ENCODE measurements around the gene UCN3. TPM values are rescaled to one million over a fixed set of nuclear protein-coding genes. Genes with fewer than 3 reads are reported as not detected.

The UCN3 gene
- polyA plus RNA-seq, 3 donors: not detected

- Mint-ChIP-seq H3K27me3 (ENCODE audit: low read depth in 3 of 3) (peaks cover 3 to 9% (median 6%) of the 10 kb centered on the region in 3 donors), H3K27ac (peak overlapping the region in 1 of 7 donors; percentile 14), H3K36me3 (no peaks in the 10 kb centered on the region), H3K4me3 (no peak overlapping the region), H3K9me3 (peaks cover 2 to 20% (median 7%) of the 10 kb centered on the region in 7 donors), H3K4me1 (no peaks in the 10 kb centered on the region)
- Histone ChIP-seq H3K27me3 (ENCODE audit: control insufficient read depth in 2 of 2, insufficient read depth in 2 of 2, low read length in 2 of 2) (no peaks in the 10 kb centered on the region), H2AFZ (ENCODE audit: insufficient read depth, low read depth, low read length, poor library complexity, severe bottlenecking) (no peak overlapping the region), H4K20me1 (ENCODE audit: insufficient read depth, low read length) (no peaks in the 10 kb centered on the region), H3K27ac (ENCODE audit: low read depth in 1 of 2, low read length in 2 of 2) (no peak overlapping the region), H3K9me3 (replicated peaks in 1 of 2; ENCODE audit: control insufficient read depth in 1 of 2, insufficient read depth in 1 of 2, low read length in 2 of 2) (no peaks in the 10 kb centered on the region), H3K79me2 (ENCODE audit: insufficient read depth, low read length) (no peaks in the 10 kb centered on the region), H3K4me1 (ENCODE audit: control insufficient read depth in 1 of 2, insufficient read depth in 2 of 2, low read length in 2 of 2) (no peaks in the 10 kb centered on the region), H3K36me3 (replicated peaks in 1 of 2; ENCODE audit: control insufficient read depth in 1 of 2, insufficient read depth in 2 of 2, low read length in 2 of 2) (no peaks in the 10 kb centered on the region), H3K9ac (ENCODE audit: insufficient read depth, low read length, poor library complexity, severe bottlenecking) (no peak overlapping the region), H3K4me2 (replicated peaks; ENCODE audit: extremely low read depth, low read length, poor library complexity, severe bottlenecking) (no peak overlapping the region), H3K4me3 (replicated peaks in 1 of 3; ENCODE audit: low read depth in 2 of 3, low read length in 3 of 3) (no peak overlapping the region)
- DNase-seq: no peak
- no peak for TF ChIP-seq CTCF (IDR thresholded peaks at IDR 0.05)
- 82% methylated on average over 28 of the region's 28 CpGs for WGBS (ENCODE audit: insufficient coverage)
- intact Hi-C loops (cut with micrococcal nuclease): no loop called here
Measured at GRCh38 chr10:5370493-5371352, 6.0 kb downstream of the UCN3 start.

DNA sequence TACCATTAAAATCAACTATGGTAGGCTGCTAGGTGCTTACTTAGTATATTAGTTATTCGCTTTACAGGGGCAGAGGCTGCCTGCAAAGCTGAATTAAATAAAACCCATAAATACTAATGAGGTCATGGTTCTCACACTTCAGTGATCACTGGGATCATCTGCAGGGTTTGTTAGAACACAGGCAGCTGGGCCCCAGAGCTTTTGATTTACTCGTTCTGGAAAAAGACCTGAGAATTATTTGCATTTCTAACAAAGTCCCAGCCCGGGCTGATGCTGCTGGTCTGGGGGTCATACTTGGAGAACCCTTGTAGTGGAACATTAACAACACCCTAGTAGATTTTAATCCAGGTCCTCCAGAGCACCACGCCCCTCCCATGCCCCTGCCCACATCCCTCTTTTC is 8.5 kb downstream of the UCN3 start:
- no peaks in the 10 kb centered on the region for H3K4me1 Mint-ChIP-seq
- H3K9me3 ChIP-seq (replicated peaks in 1 of 2; ENCODE audit: control insufficient read depth in 1 of 2, insufficient read depth in 1 of 2, low read length in 2 of 2): no peaks in the 10 kb centered on the region
- 94% methylated on average over 3 of the region's 4 CpGs for WGBS (ENCODE audit: insufficient coverage)

More for the DNA sequence above, 8.5 kb downstream of the UCN3 start:
- Histone ChIP-seq H3K36me3 (replicated peaks in 1 of 2; ENCODE audit: control insufficient read depth in 1 of 2, insufficient read depth in 2 of 2, low read length in 2 of 2) (no peaks in the 10 kb centered on the region), H3K27ac (ENCODE audit: low read depth in 1 of 2, low read length in 2 of 2) (no peak overlapping the region), H3K4me2 (replicated peaks; ENCODE audit: extremely low read depth, low read length, poor library complexity, severe bottlenecking) (no peak overlapping the region), H3K79me2 (ENCODE audit: insufficient read depth, low read length) (no peaks in the 10 kb centered on the region), H3K4me1 (ENCODE audit: control insufficient read depth in 1 of 2, insufficient read depth in 2 of 2, low read length in 2 of 2) (no peaks in the 10 kb centered on the region), H3K4me3 (replicated peaks in 1 of 3; ENCODE audit: low read depth in 2 of 3, low read length in 3 of 3) (no peak overlapping the region), H4K20me1 (ENCODE audit: insufficient read depth, low read length) (no peaks in the 10 kb centered on the region), H2AFZ (ENCODE audit: insufficient read depth, low read depth, low read length, poor library complexity, severe bottlenecking) (no peak overlapping the region), H3K9ac (ENCODE audit: insufficient read depth, low read length, poor library complexity, severe bottlenecking) (no peak overlapping the region), H3K27me3 (ENCODE audit: control insufficient read depth in 2 of 2, insufficient read depth in 2 of 2, low read length in 2 of 2) (no peaks in the 10 kb centered on the region)
- Mint-ChIP-seq H3K9me3 (peaks cover 2 to 20% (median 7%) of the 10 kb centered on the region in 7 donors), H3K36me3 (no peaks in the 10 kb centered on the region), H3K27me3 (ENCODE audit: low read depth in 3 of 3) (peaks cover 3% of the 10 kb centered on the region in 3 donors), H3K4me3 (no peak overlapping the region), H3K27ac (peak overlapping the region in 1 of 7 donors; percentile 86)
- intact Hi-C loops (cut with micrococcal nuclease): no loop called here
- no peak for DNase-seq
- no peak for TF ChIP-seq CTCF (IDR thresholded peaks at IDR 0.05)
